Natural killer cell (primary cell): ENCODE measurements around the gene GTF2A1L. TPM values are rescaled to one million over a fixed set of nuclear protein-coding genes. Genes with fewer than 3 reads are reported as not detected.

Source experiments
- ATAC-seq, 3 donors: fragments of 150-1000 bp in 2 of 3; fragments of 200-7000 bp in 1 of 3; cut with Tn5 transposase; 1 replicate in 1 of 3; 2 replicates in 2 of 3; pipeline ENCODE4 v1.10.0; 2021; ENCODE audit warnings: mild to moderate bottlenecking in 2 of 3, moderate library complexity in 2 of 3
- DNase-seq, 2 donors: peaks; one replicate each; pipeline versions ENCODE4 v3.0.0 to v3.0.0-alpha.2; 2013 to 2021; ENCODE audit warnings: mixed read lengths in 1 of 2
- H3K27ac ChIP-seq: one replicate; pipeline ENCODE4 v1.5.1; 2013; ENCODE audit warnings: mild to moderate bottlenecking, low read length
- H3K27me3 ChIP-seq: one replicate; pipeline ENCODE4 v1.6.1; 2013; ENCODE audit warnings: low read length; ENCODE audit not compliant: control insufficient read depth, insufficient read depth
- H3K36me3 ChIP-seq: one replicate; pipeline ENCODE4 v1.6.1; 2013; ENCODE audit warnings: low read length; ENCODE audit not compliant: control insufficient read depth, insufficient read depth
- H3K4me1 ChIP-seq: one replicate; pipeline ENCODE4 v1.6.1; 2013; ENCODE audit warnings: low read length; ENCODE audit not compliant: control insufficient read depth, insufficient read depth
- H3K4me3 ChIP-seq: one replicate; pipeline ENCODE4 v1.5.1; 2013; ENCODE audit warnings: low read length
- H3K9me3 ChIP-seq: one replicate; pipeline ENCODE4 v1.6.1; 2013; ENCODE audit warnings: low read length; ENCODE audit not compliant: control insufficient read depth, insufficient read depth
- H3K27ac Mint-ChIP-seq, 2 donors: one replicate each; pipeline ENCODE4 v1.8.0; 2022; ENCODE audit warnings: mild to moderate bottlenecking in 2 of 2, mixed read lengths in 2 of 2, moderate library complexity in 1 of 2
- H3K27me3 Mint-ChIP-seq, 2 donors: one replicate each; pipeline ENCODE4 v1.8.0; 2022; ENCODE audit warnings: low read depth in 2 of 2, mixed read lengths in 2 of 2
- H3K36me3 Mint-ChIP-seq: one replicate; pipeline ENCODE4 v1.8.0; 2022; ENCODE audit warnings: mixed read lengths
- H3K4me1 Mint-ChIP-seq, 2 donors: one replicate each; pipeline ENCODE4 v1.8.0; 2022; ENCODE audit warnings: mixed read lengths in 2 of 2
- H3K4me3 Mint-ChIP-seq: one replicate; pipeline ENCODE4 v1.8.0; 2022; ENCODE audit warnings: mild to moderate bottlenecking, moderate library complexity, mixed read lengths
- H3K9me3 Mint-ChIP-seq, 2 donors: one replicate each; pipeline ENCODE4 v1.8.0; 2022; ENCODE audit warnings: mixed read lengths in 2 of 2
- CTCF ChIP-seq: fragments of 200-600 bp; IDR thresholded peaks from one replicate; pipeline ENCODE4 v1.8.0; 2022; ENCODE audit warnings: antibody characterized with exemption
- whole genome bisulfite sequencing: methylation state at CpG from one replicate; pipeline ENCODE4 v1.1.7; 2013; ENCODE audit warnings: missing lambda C conversion rate; ENCODE audit not compliant: insufficient coverage; 5-methylcytosine and 5-hydroxymethylcytosine counted together
- intact Hi-C: fragments of 100-400 bp; cut with micrococcal nuclease; formaldehyde crosslinking; loops from one replicate; pipeline ENCODE4 v1.14.2; 2022
- total RNA-seq, 4 donors: library from RNA; stranded (reverse); fragments of 120-200 nt in 1 of 4; gene quantifications; one replicate each; pipeline versions ENCODE4 v1.2.3 to v1.2.4, GENCODE V29; 2013 to 2022

The GTF2A1L gene
- total RNA-seq, 3 donors from 2014 or later (not counting 1 experiment from before 2014, with no cell fraction given), result not detected

- H3K4me1 ChIP-seq, result no peaks in the 10 kb centered on the region
- H3K36me3 ChIP-seq, result no peaks in the 10 kb centered on the region
- no peaks in the 10 kb centered on the region for H3K9me3 ChIP-seq
- 68% methylated on average over 3 of the region's 4 CpGs for WGBS
- no peaks in the 10 kb centered on the region for H3K27me3 ChIP-seq
- H3K4me3 ChIP-seq, result no peak overlapping the region
- Mint-ChIP-seq H3K4me1 (no peaks in the 10 kb centered on the region), H3K4me3 (no peak overlapping the region), H3K36me3 (no peaks in the 10 kb centered on the region), H3K27ac (no peak overlapping the region), H3K27me3 (peaks cover 0 to 7% of the 10 kb centered on the region in 2 donors), H3K9me3 (no peaks in the 10 kb centered on the region)
- intact Hi-C loops, result no loop called here
- TF ChIP-seq CTCF, result no peak
- ATAC-seq (no peak), DNase-seq (no peak)
- H3K27ac ChIP-seq, result no peak overlapping the region
Observed at GRCh38 chr2:48651158-48651790, 33.6 kb downstream of the GTF2A1L start.

- H3K9me3 ChIP-seq, result no peaks in the 10 kb centered on the region
- ATAC-seq, result no peak
- no peak overlapping the region for H3K4me3 ChIP-seq
- no peaks in the 10 kb centered on the region for H3K4me1 Mint-ChIP-seq
- peaks cover 0 to 7% of the 10 kb centered on the region in 2 donors for H3K27me3 Mint-ChIP-seq
- H3K27me3 ChIP-seq, result no peaks in the 10 kb centered on the region
- H3K27ac ChIP-seq, result no peak overlapping the region
- no peaks in the 10 kb centered on the region for H3K4me1 ChIP-seq
- no peak for TF ChIP-seq CTCF
- intact Hi-C loops, result no loop called here
- WGBS, result no CpG with 5 or more reads among the region's 1 CpG
- H3K9me3 Mint-ChIP-seq, result peaks cover 4 to 5% of the 10 kb centered on the region in 2 donors
- no peaks in the 10 kb centered on the region for H3K36me3 Mint-ChIP-seq
- H3K27ac Mint-ChIP-seq, result no peak overlapping the region
- DNase-seq, result no peak
- H3K36me3 ChIP-seq, result no peaks in the 10 kb centered on the region
- H3K4me3 Mint-ChIP-seq, result no peak overlapping the region
Observed at GRCh38 chr2:48668992-48669391, 51.3 kb downstream of the GTF2A1L start.

GRCh38 chr2:48673581-48673980 is 55.9 kb downstream of the GTF2A1L start:
- H3K27me3 Mint-ChIP-seq, result peaks cover 0 to 9% of the 10 kb centered on the region in 2 donors
- no peak overlapping the region for H3K27ac Mint-ChIP-seq
- H3K36me3 Mint-ChIP-seq, result no peaks in the 10 kb centered on the region
- Histone ChIP-seq H3K4me1 (no peaks in the 10 kb centered on the region), H3K9me3 (no peaks in the 10 kb centered on the region), H3K4me3 (no peak overlapping the region), H3K36me3 (no peaks in the 10 kb centered on the region), H3K27ac (no peak overlapping the region), H3K27me3 (no peaks in the 10 kb centered on the region)
- DNase-seq (no peak), ATAC-seq (no peak)
- 91% methylated on average over 4 of the region's 4 CpGs for WGBS
- peaks cover 0 to 3% of the 10 kb centered on the region in 2 donors for H3K9me3 Mint-ChIP-seq
- no peaks in the 10 kb centered on the region for H3K4me1 Mint-ChIP-seq
- intact Hi-C loops, result no loop called here
- TF ChIP-seq CTCF, result no peak
- no peak overlapping the region for H3K4me3 Mint-ChIP-seq

GRCh38 chr2:48674933-48675332 is 57.3 kb downstream of the GTF2A1L start:
- Mint-ChIP-seq H3K4me1 (no peaks in the 10 kb centered on the region), H3K4me3 (no peak overlapping the region), H3K36me3 (no peaks in the 10 kb centered on the region), H3K9me3 (peaks cover 0 to 3% of the 10 kb centered on the region in 2 donors), H3K27me3 (peaks cover 0 to 7% of the 10 kb centered on the region in 2 donors), H3K27ac (no peak overlapping the region)
- intact Hi-C loops, result no loop called here
- WGBS, result 83% methylated on average over 2 of the region's 2 CpGs
- ATAC-seq, result no peak
- DNase-seq, result no peak
- H3K27ac ChIP-seq, result no peak overlapping the region
- no peaks in the 10 kb centered on the region for H3K4me1 ChIP-seq
- no peaks in the 10 kb centered on the region for H3K27me3 ChIP-seq
- H3K9me3 ChIP-seq, result no peaks in the 10 kb centered on the region
- no peak overlapping the region for H3K4me3 ChIP-seq
- H3K36me3 ChIP-seq, result no peaks in the 10 kb centered on the region
- no peak for TF ChIP-seq CTCF
